Measurements from ENCODE around the gene CRACR2B. TPM values are rescaled to one million over a fixed set of nuclear protein-coding genes. Genes with fewer than 3 reads are reported as not detected.

CRACR2B gene
- total RNA-seq, 4 donors from 2014 or later: 82.7 to 373 (median 210) TPM

DNA sequence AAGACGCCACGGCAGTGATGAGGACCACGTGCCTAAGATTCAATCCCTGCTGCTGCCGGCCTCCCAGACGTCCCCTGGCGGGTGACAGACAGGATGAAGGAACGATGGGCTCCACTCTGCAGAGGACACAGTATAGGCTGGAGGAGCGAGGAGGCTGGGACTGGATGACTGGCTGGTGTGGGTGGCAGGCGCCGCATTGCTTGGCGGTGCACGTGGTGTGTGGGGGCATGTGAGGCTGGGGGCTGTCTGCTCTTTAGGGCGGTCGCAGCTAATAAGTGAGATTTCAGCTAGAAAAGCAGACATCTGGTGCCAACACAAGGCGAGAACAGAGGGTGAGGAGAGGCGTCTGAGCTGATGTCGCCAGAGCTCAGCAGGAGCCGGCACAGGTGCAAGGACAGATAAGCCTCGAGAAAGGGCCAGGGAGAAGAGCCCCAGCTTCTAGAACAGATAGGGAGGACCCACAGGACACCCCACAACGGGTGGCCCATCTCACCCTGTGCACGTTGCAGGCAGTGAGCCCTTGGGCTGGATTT, 48.1 kb downstream of the CRACR2B start:
- no peak for DNase-seq
- Histone ChIP-seq H3K36me3 (peaks cover 0 to 4% (median 0%) of the 10 kb centered on the region in 4 donors), H3K4me3 (no peak overlapping the region), H3K4me1 (no peaks in the 10 kb centered on the region), H3K27me3 (no peaks in the 10 kb centered on the region), H3K9me3 (no peaks in the 10 kb centered on the region), H3K27ac (no peak overlapping the region)
- TF ChIP-seq POLR2A (IDR thresholded peaks at IDR 0.05) (no peak), EP300 (IDR thresholded peaks at IDR 0.05; ENCODE audit: low read depth) (no peak), POLR2AphosphoS5 (IDR thresholded peaks at IDR 0.05) (no peak)
- TF ChIP-seq, protein P1, sequence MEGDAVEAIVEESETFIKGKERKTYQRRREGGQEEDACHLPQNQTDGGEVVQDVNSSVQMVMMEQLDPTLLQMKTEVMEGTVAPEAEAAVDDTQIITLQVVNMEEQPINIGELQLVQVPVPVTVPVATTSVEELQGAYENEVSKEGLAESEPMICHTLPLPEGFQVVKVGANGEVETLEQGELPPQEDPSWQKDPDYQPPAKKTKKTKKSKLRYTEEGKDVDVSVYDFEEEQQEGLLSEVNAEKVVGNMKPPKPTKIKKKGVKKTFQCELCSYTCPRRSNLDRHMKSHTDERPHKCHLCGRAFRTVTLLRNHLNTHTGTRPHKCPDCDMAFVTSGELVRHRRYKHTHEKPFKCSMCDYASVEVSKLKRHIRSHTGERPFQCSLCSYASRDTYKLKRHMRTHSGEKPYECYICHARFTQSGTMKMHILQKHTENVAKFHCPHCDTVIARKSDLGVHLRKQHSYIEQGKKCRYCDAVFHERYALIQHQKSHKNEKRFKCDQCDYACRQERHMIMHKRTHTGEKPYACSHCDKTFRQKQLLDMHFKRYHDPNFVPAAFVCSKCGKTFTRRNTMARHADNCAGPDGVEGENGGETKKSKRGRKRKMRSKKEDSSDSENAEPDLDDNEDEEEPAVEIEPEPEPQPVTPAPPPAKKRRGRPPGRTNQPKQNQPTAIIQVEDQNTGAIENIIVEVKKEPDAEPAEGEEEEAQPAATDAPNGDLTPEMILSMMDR (IDR thresholded peaks at IDR 0.05): no peak
- intact Hi-C loops (cut with DNase I; ENCODE audit: low total_unique reads): no loop called here
- in situ Hi-C loops (cut with MboI; ENCODE audit: low pct_ligation_motif_present in 1 of 4, low pct_unique_long_range_greater_than_20kb in 1 of 4, low sequenced_read_pairs in 3 of 4): loop anchor here in 1 of 4 donors (25.0 kb wide), 1 partner anchor 636 kb away; no protein-coding TSS in a partner anchor
- WGBS, 2 donors (ENCODE audit: low coverage in 1 of 2): 80 to 91% methylated on average over 4 to 21 of the region's 21 CpGs

DNA sequence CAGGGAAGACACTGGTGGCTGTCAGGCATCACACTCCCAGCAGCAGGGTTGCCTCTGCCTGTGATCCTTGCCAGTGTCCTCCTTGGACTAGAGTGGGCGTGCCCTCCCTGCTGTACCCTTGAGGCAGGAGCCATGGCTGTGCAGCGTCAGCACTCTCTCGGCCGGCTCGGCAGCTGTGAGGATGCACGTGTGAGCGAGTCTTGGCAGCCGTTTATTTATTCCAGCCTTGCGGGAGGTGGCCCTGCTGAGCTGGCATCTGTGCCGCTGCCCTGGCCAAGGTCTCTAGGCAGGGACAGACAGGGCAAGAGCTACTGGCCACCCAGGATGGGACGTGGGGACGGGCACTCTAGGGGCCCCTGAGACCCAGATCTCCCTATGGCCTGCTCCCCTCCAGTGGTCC, 48.8 kb downstream of the CRACR2B start:
- DNase-seq: no peak
- no peak overlapping the region for H3K4me3 ChIP-seq
- peaks cover 0 to 4% (median 0%) of the 10 kb centered on the region in 4 donors for H3K36me3 ChIP-seq
- TF ChIP-seq, protein P1 (IDR thresholded peaks at IDR 0.05): no peak
- TF ChIP-seq POLR2AphosphoS5 (IDR thresholded peaks at IDR 0.05): no peak
- no peak for TF ChIP-seq EP300 (IDR thresholded peaks at IDR 0.05; ENCODE audit: low read depth)
- TF ChIP-seq POLR2A (IDR thresholded peaks at IDR 0.05): no peak
- no peaks in the 10 kb centered on the region for H3K9me3 ChIP-seq
- 87% methylated on average over 12 of the region's 12 CpGs; no CpG with 5 or more reads in 1 of the 2 donors for WGBS, 2 donors (ENCODE audit: low coverage in 1 of 2)
- intact Hi-C loops (cut with DNase I; ENCODE audit: low total_unique reads) (no loop called here), in situ Hi-C loops (cut with MboI; ENCODE audit: low pct_ligation_motif_present in 1 of 4, low pct_unique_long_range_greater_than_20kb in 1 of 4, low sequenced_read_pairs in 3 of 4) (loop anchor here in 1 of 4 donors (25.0 kb wide), 1 partner anchor 636 kb away; no protein-coding TSS in a partner anchor)
- no peaks in the 10 kb centered on the region for H3K27me3 ChIP-seq
- H3K27ac ChIP-seq: no peak overlapping the region
- H3K4me1 ChIP-seq: no peaks in the 10 kb centered on the region

DNA sequence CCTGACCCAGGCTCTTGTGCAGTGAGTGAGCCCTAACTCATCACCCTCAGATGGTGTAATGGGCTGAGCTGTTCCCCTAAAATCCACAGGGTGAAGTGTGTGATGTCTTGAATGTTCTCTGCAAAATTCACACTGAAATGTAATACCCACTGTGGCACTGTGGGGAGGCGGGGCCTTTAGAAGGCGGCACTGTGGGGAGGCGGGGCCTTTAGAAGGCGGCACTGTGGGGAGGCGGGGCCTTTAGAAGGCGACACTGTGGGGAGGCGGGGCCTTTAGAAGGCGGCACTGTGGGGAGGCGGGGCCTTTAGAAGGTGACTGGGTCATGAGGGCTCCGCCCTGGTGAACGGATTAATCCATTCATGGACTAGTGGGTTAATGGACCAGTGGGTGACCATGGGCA, 49.8 kb downstream of the CRACR2B start:
- H3K36me3 ChIP-seq: peaks cover 0 to 4% (median 1%) of the 10 kb centered on the region in 4 donors
- H3K27me3 ChIP-seq: no peaks in the 10 kb centered on the region
- in situ Hi-C loops (cut with MboI; ENCODE audit: low pct_ligation_motif_present in 1 of 4, low pct_unique_long_range_greater_than_20kb in 1 of 4, low sequenced_read_pairs in 3 of 4): loop anchor here in 1 of 4 donors (25.0 kb wide), 1 partner anchor 635 kb away; no protein-coding TSS in a partner anchor
- H3K9me3 ChIP-seq: no peaks in the 10 kb centered on the region
- TF ChIP-seq, protein P1 (IDR thresholded peaks at IDR 0.05): no peak
- TF ChIP-seq EP300 (IDR thresholded peaks at IDR 0.05; ENCODE audit: low read depth) (no peak), POLR2AphosphoS5 (IDR thresholded peaks at IDR 0.05) (no peak), POLR2A (IDR thresholded peaks at IDR 0.05) (no peak)
- H3K4me1 ChIP-seq: no peaks in the 10 kb centered on the region
- 94 to 97% methylated on average over 9 to 11 of the region's 11 CpGs for WGBS, 2 donors (ENCODE audit: low coverage in 1 of 2)
- DNase-seq: no peak
- no peak overlapping the region for H3K27ac ChIP-seq
- no peak overlapping the region for H3K4me3 ChIP-seq
- intact Hi-C loops (cut with DNase I; ENCODE audit: low total_unique reads): no loop called here

DNA sequence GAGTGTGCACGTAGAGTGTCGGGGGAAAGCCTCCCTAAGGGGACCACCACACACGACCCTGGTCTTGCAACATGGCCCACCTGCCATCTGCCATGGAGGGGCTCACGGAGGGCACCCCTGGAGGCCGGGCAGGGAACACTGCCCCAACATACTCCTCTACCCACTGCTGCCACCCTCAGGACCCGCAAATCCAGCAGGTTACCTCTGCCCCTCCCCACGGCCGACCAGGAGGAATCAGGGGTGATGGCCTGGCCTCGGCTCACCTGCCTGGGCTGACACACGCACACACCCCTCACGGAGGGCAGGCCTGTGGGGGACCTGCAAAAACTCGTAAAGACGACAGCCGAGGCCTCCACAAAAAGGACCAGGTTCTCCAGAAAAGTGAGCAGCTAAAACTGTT, 52.7 kb downstream of the CRACR2B start:
- in situ Hi-C loops (cut with MboI; ENCODE audit: low pct_ligation_motif_present in 1 of 4, low pct_unique_long_range_greater_than_20kb in 1 of 4, low sequenced_read_pairs in 3 of 4) (loop anchor here in 1 of 4 donors (25.0 kb wide), 1 partner anchor 632 kb away; no protein-coding TSS in a partner anchor), intact Hi-C loops (cut with DNase I; ENCODE audit: low total_unique reads) (no loop called here)
- H3K4me3 ChIP-seq: no peak overlapping the region
- H3K27me3 ChIP-seq: no peaks in the 10 kb centered on the region
- no peak for DNase-seq
- no peaks in the 10 kb centered on the region for H3K4me1 ChIP-seq
- WGBS, 2 donors (ENCODE audit: low coverage in 1 of 2): 85 to 91% methylated on average over 4 to 14 of the region's 14 CpGs
- peaks cover 0 to 8% (median 2%) of the 10 kb centered on the region in 4 donors for H3K36me3 ChIP-seq
- no peaks in the 10 kb centered on the region for H3K9me3 ChIP-seq
- no peak overlapping the region for H3K27ac ChIP-seq
- TF ChIP-seq, protein P1 (IDR thresholded peaks at IDR 0.05): no peak
- no peak for TF ChIP-seq POLR2A (IDR thresholded peaks at IDR 0.05)
- TF ChIP-seq EP300 (IDR thresholded peaks at IDR 0.05; ENCODE audit: low read depth): no peak
- no peak for TF ChIP-seq POLR2AphosphoS5 (IDR thresholded peaks at IDR 0.05)

Small RNAs within 50 kb of the gene (small RNA-seq; reads per million reads assigned to genes)
- gene SNORA52: 0 reads per million in 4 donors

Other genes starting within 250 kb of the CRACR2B start
- 100 to 1,000 TPM in 1 of 4 donors, 10 to 100 TPM in 3; 40.4 to 122 (median 49.9) TPM for gene IRF7, start 212.0 kb upstream of the CRACR2B start, total RNA-seq
- 1,000 to 10,000 TPM in 1 of 4 donors, 100 to 1,000 TPM in 3; 256 to 1,063 (median 597) TPM for gene CDHR5, start 203.0 kb upstream of the CRACR2B start, total RNA-seq
- not detected for gene SCT, start 200.7 kb upstream of the CRACR2B start, total RNA-seq
- not detected for gene DRD4, start 190.7 kb upstream of the CRACR2B start, total RNA-seq
- 10 to 100 TPM; 24.4 to 84.5 (median 34.0) TPM for gene DEAF1, start 132.7 kb upstream of the CRACR2B start, total RNA-seq
- 100 to 1,000 TPM in 1 of 4 donors, 10 to 100 TPM in 3; 19.3 to 121 (median 41.8) TPM for gene TMEM80, start 132.1 kb upstream of the CRACR2B start, total RNA-seq
- 1,000 to 10,000 TPM in 1 of 4 donors, 100 to 1,000 TPM in 3; 257 to 1,130 (median 322) TPM for gene EPS8L2, start 121.7 kb upstream of the CRACR2B start, total RNA-seq
- 100 to 1,000 TPM; 124 to 164 (median 141) TPM for gene TALDO1, start 80.5 kb upstream of the CRACR2B start, total RNA-seq
- 100 to 1,000 TPM in 1 of 4 donors, 10 to 100 TPM in 3; 28.0 to 239 (median 38.4) TPM for gene GATD1, start 50.4 kb upstream of the CRACR2B start, total RNA-seq
- 1 to 10 TPM in 1 of 4 donors, under 1 TPM in 1, not detected in 2; 0.79 to 1.2 TPM for gene CEND1, start 37.8 kb upstream of the CRACR2B start, total RNA-seq
- gene SLC25A22, start 29.6 kb upstream of the CRACR2B start, total RNA-seq: 10 to 100 TPM in 2 of 4 donors, 1 to 10 TPM in 2; 6.0 to 28.3 (median 9.7) TPM
- 100 to 1,000 TPM in 2 of 4 donors, 10 to 100 TPM in 2; 26.0 to 185 (median 70.5) TPM for gene PIDD1, start 22.7 kb upstream of the CRACR2B start, total RNA-seq
- 100 to 1,000 TPM; 273 to 670 (median 466) TPM for gene RPLP2, start 18.0 kb upstream of the CRACR2B start, total RNA-seq
- 100 to 1,000 TPM in 3 of 4 donors, 10 to 100 TPM in 1; 61.7 to 821 (median 134) TPM for gene PNPLA2, start 9.0 kb upstream of the CRACR2B start, total RNA-seq
- gene CD151, start 5.0 kb downstream of the CRACR2B start, total RNA-seq: 100 to 1,000 TPM; 252 to 650 (median 429) TPM
- gene POLR2L, start 14.6 kb downstream of the CRACR2B start, total RNA-seq: 10 to 100 TPM in 3 of 4 donors, 1 to 10 TPM in 1; 9.7 to 66.6 (median 32.7) TPM
- gene TSPAN4, start 14.9 kb downstream of the CRACR2B start, total RNA-seq: 10 to 100 TPM; 25.1 to 75.0 (median 32.4) TPM
- gene CHID1, start 82.9 kb downstream of the CRACR2B start, total RNA-seq: 10 to 100 TPM; 15.3 to 58.2 (median 41.4) TPM
- 100 to 1,000 TPM in 2 of 4 donors, 10 to 100 TPM in 2; 70.5 to 130 (median 102) TPM for gene AP2A2, start 98.0 kb downstream of the CRACR2B start, total RNA-seq
- not detected for gene MUC6, start 208.8 kb downstream of the CRACR2B start, total RNA-seq
- gene MUC2, start 247.0 kb downstream of the CRACR2B start, total RNA-seq: 100 to 1,000 TPM; 269 to 910 (median 671) TPM

Data from transverse colon (tissue), 4 donors.